ENCODE measurements around the gene DMRTC1B. TPM values are rescaled to one million over a fixed set of nuclear protein-coding genes. Genes with fewer than 3 reads are reported as not detected.

Gene DMRTC1B
- not detected in 2 replicates for total RNA-seq

DNA sequence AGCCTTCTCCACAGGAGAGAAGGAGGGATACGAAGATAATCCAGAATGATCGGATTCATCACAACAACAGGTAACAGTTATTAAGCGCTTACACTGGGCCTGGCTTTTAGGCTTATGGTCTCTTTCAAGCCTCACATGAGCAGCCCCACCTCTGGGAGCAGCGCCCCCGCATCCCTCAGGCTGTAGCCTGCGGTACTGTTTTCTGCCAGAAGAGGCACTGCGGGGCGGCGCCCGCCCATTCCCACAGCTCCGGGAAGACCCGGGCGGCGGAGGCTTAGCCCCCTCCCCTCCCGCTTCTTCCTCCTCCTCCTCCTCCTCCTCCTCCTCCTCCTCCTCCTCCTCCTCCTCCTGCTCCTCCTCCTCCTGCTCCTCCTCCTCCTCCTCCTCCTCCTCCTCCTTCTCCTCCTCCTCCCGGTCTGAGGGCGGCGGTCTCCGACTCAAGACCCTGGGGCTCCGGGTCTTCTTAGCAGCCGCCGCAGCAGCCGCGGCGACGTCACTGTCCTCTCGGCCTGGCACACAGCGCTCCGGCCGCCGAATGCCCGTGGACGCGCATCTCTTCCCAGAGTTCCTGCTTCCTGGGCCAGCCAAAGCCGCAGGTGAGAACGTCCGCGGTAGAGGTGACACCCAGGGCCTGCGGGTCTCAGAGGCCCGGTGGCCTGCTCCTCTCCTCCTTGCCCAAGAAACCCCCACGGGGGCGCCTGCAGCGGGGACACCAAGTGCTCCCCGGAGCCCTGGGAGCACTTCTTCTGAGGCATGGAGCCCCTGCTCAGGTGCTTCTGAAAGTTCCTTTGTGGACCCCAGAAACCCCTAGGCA lies at the start of gene DMRTC1B:
Gene DMRTC1B, plus strand, starts transcription at position 238 of the 814 bp plus-strand sequence. CDS start 68,246 bp downstream, outside the sequence.

GRCh38 chrX:72782560-72782959 lies 5.9 kb downstream of the DMRTC1B start, which contains the start of gene FAM236B:
FAM236B (minus strand) TSS chrX:72782660; CDS start chrX:72782560, 100 bp downstream.

DNA sequence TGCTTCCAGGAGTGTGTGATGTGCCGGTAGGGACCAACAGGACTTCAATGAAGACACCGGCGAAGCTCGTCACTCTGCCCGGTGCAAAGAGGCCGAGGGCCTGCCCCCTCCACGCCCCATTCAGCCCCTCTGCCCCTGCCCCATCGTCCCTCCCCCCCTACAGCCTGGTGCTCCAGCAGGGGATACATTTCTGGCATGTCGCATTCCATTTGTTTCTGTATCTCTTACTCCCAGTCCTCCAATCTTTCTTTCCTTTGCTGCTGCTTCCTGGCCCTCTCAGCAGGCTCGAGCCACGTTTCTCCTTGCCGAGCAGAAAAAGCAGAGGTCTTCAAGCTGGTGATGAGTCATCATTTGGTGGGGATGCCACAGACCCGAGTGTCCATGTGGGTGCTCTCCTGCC lies 31.4 kb downstream of the DMRTC1B start, which contains the start of gene FAM236D:
Gene FAM236D, minus strand, starts transcription at position 101 of the 400 bp plus-strand sequence. Its CDS starts 100 bp downstream, at position 1.

Other genes starting within 250 kb of the DMRTC1B start
- 30.9 and 37.2 TPM in 2 replicates for gene HDAC8, start 204.0 kb upstream of the DMRTC1B start, total RNA-seq
- 5.8 and 8.5 TPM in 2 replicates for gene PHKA1, start 62.6 kb upstream of the DMRTC1B start, total RNA-seq
- gene FAM236B, start 5.8 kb downstream of the DMRTC1B start, total RNA-seq = not detected in 2 replicates
- not detected in 2 replicates for gene FAM236D, start 31.3 kb downstream of the DMRTC1B start, total RNA-seq
- gene FAM236C, start 135.7 kb downstream of the DMRTC1B start, total RNA-seq = not detected in 2 replicates
- gene FAM236A, start 161.3 kb downstream of the DMRTC1B start, total RNA-seq = not detected in 2 replicates
- not detected in 2 replicates for gene DMRTC1, start 166.9 kb downstream of the DMRTC1B start, total RNA-seq
- gene PABPC1L2B, start 226.0 kb downstream of the DMRTC1B start, total RNA-seq = not detected in 2 replicates